A549 (cell line): ENCODE data around the gene POLR3G.

Experiments
- CEBPB ChIP-seq, 2 experiments: fragments of >200 bp in 1 of 2; sonication (Bioruptor Twin) in 1 of 2; formaldehyde crosslinking in 1 of 2; IDR thresholded peaks; 2 replicates each; pipeline ENCODE4 v1.6.1; 2012 to 2016
- FOXS1 ChIP-seq: fragments of 250-450 bp; sonication (Bioruptor Pico); IDR thresholded peaks from 2 replicates; pipeline ENCODE4 v1.5.0; 2020; ENCODE audit warnings: mild to moderate bottlenecking, moderate library complexity
- TF ChIP-seq, protein P1 (sequence below): fragments of >200 bp; sonication (Bioruptor Twin); formaldehyde crosslinking; IDR thresholded peaks from 3 replicates; pipeline ENCODE4 v1.5.1; 2016

DNA sequence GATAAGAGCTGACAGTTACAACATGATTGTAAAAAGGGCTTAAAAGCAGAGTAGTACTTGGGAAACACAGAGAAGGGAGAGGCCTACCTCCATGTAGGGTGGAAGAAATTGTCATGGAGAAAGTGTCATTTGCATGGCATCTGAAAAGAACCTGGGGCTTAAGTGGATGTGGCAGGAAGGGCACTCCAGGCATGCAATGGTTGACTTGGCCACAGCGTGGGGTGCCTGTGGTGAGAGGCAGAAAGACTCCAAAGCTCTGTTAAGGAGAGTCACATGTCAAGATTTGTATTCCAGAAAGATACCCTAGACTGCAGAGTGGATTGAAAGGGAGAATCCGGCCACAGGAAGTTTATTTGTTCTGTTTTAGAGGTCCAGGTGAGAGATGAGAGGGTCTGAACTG lies 2.4 kb downstream of the POLR3G start:
- TF ChIP-seq, protein P1, sequence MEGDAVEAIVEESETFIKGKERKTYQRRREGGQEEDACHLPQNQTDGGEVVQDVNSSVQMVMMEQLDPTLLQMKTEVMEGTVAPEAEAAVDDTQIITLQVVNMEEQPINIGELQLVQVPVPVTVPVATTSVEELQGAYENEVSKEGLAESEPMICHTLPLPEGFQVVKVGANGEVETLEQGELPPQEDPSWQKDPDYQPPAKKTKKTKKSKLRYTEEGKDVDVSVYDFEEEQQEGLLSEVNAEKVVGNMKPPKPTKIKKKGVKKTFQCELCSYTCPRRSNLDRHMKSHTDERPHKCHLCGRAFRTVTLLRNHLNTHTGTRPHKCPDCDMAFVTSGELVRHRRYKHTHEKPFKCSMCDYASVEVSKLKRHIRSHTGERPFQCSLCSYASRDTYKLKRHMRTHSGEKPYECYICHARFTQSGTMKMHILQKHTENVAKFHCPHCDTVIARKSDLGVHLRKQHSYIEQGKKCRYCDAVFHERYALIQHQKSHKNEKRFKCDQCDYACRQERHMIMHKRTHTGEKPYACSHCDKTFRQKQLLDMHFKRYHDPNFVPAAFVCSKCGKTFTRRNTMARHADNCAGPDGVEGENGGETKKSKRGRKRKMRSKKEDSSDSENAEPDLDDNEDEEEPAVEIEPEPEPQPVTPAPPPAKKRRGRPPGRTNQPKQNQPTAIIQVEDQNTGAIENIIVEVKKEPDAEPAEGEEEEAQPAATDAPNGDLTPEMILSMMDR, result no peak
- no peak for TF ChIP-seq CEBPB (IDR thresholded peaks at IDR 0.05)
- TF ChIP-seq FOXS1 (CRISPR knock-in tag), result no peak
